ENCODE results near the gene DCST1.

The DCST1 gene

GRCh38 chr1:155035936-155036335, 2.3 kb downstream of the DCST1 start:
- no peak for DNase-seq

GRCh38 chr1:155037043-155037442, 3.4 kb downstream of the DCST1 start:
- no peak for DNase-seq

GRCh38 chr1:155037851-155038441, 4.3 kb downstream of the DCST1 start:
- DNase-seq, result no peak

- DNase-seq, result no peak
Measured at GRCh38 chr1:155038602-155039307, 5.1 kb downstream of the DCST1 start.

- DNase-seq, result no peak
Measured at GRCh38 chr1:155039308-155039669, 5.7 kb downstream of the DCST1 start.

- DNase-seq, result no peak
Measured at GRCh38 chr1:155040358-155041093, 6.9 kb downstream of the DCST1 start.

GRCh38 chr1:155042789-155043188, 9.2 kb downstream of the DCST1 start:
- no peak for DNase-seq

- no peak for DNase-seq
Measured at GRCh38 chr1:155043301-155043702, 9.7 kb downstream of the DCST1 start.

- no peak for DNase-seq
Measured at GRCh38 chr1:155043793-155044192, 10.2 kb downstream of the DCST1 start.

GRCh38 chr1:155044365-155044764, 10.7 kb downstream of the DCST1 start:
- no peak for DNase-seq

GRCh38 chr1:155044812-155045657, 11.4 kb downstream of the DCST1 start:
- peak; percentile 76 for DNase-seq

- no peak for DNase-seq
Measured at GRCh38 chr1:155048449-155049334, 15.1 kb downstream of the DCST1 start.

GRCh38 chr1:155049651-155050559, 16.3 kb downstream of the DCST1 start:
- no peak for DNase-seq

GRCh38 chr1:155050560-155051341, 17.1 kb downstream of the DCST1 start, which contains the start of gene ADAM15:
Gene ADAM15, plus strand, starts transcription at chr1:155051316. Its CDS starts 71 bp downstream, at chr1:155051387.
- DNase-seq, result peak; percentile 89

GRCh38 chr1:155051342-155051776, 17.7 kb downstream of the DCST1 start:
- DNase-seq, result no peak

- DNase-seq, result peak; percentile 61
Measured at GRCh38 chr1:155051777-155052398, 18.3 kb downstream of the DCST1 start.

- peak; percentile 46 for DNase-seq
Measured at GRCh38 chr1:155052439-155053395, 19.1 kb downstream of the DCST1 start.

- DNase-seq, result no peak
Measured at GRCh38 chr1:155053531-155054105, 20.0 kb downstream of the DCST1 start.
